GM18526 (cell line): Measurements from ENCODE around the gene FBXO7.

ENCODE experiments used
- POLR2A ChIP-seq: IDR thresholded peaks from 3 replicates; pipeline ENCODE4 v1.6.1; 2011; ENCODE audit not compliant: insufficient read length; ENCODE audit errors: extremely low read depth

Gene FBXO7

GRCh38 chr22:32478994-32479393 lies 4.4 kb downstream of the FBXO7 start:
- TF ChIP-seq POLR2A = no peak

- no peak for TF ChIP-seq POLR2A
Measured at GRCh38 chr22:32480238-32480637, 5.6 kb downstream of the FBXO7 start.

GRCh38 chr22:32482708-32483107 lies 8.1 kb downstream of the FBXO7 start:
- no peak for TF ChIP-seq POLR2A

GRCh38 chr22:32486656-32487390 lies 12.2 kb downstream of the FBXO7 start:
- TF ChIP-seq POLR2A = no peak

- no peak for TF ChIP-seq POLR2A
Measured at GRCh38 chr22:32487461-32487860, 12.8 kb downstream of the FBXO7 start.

- no peak for TF ChIP-seq POLR2A
Measured at GRCh38 chr22:32489377-32489776, 14.8 kb downstream of the FBXO7 start.

- TF ChIP-seq POLR2A = no peak
Measured at GRCh38 chr22:32490279-32490678, 15.7 kb downstream of the FBXO7 start.

- no peak for TF ChIP-seq POLR2A
Measured at GRCh38 chr22:32492111-32492510, 17.5 kb downstream of the FBXO7 start.

GRCh38 chr22:32493551-32493950 lies 18.9 kb downstream of the FBXO7 start:
- no peak for TF ChIP-seq POLR2A

GRCh38 chr22:32494971-32495370 lies 20.4 kb downstream of the FBXO7 start:
- no peak for TF ChIP-seq POLR2A

- TF ChIP-seq POLR2A = no peak
Measured at GRCh38 chr22:32499666-32500065, 25.1 kb downstream of the FBXO7 start.

GRCh38 chr22:32501836-32502752 lies 27.5 kb downstream of the FBXO7 start:
- TF ChIP-seq POLR2A = no peak

GRCh38 chr22:32509045-32509444 lies 34.4 kb downstream of the FBXO7 start:
- TF ChIP-seq POLR2A = no peak

- no peak for TF ChIP-seq POLR2A
Measured at GRCh38 chr22:32511274-32511673, 36.7 kb downstream of the FBXO7 start.

- TF ChIP-seq POLR2A = no peak
Measured at GRCh38 chr22:32511776-32512175, 37.2 kb downstream of the FBXO7 start.

GRCh38 chr22:32512267-32512982 lies 37.8 kb downstream of the FBXO7 start:
- no peak for TF ChIP-seq POLR2A

- no peak for TF ChIP-seq POLR2A
Measured at GRCh38 chr22:32515084-32515483, 40.5 kb downstream of the FBXO7 start.
